HEK293 (cell line): ENCODE results near the gene DUSP15.

Experiments
- SP2 ChIP-seq: fragments of 450-650 bp; formaldehyde crosslinking; IDR thresholded peaks from 2 replicates; pipeline ENCODE4 v1.5.1; 2016; ENCODE audit warnings: missing biosample characterization, missing genetic modification characterization
- ZBTB20 ChIP-seq: fragments of 450-650 bp; formaldehyde crosslinking; IDR thresholded peaks from 2 replicates; pipeline ENCODE4 v1.5.1; 2016; ENCODE audit warnings: missing biosample characterization, missing genetic modification characterization
- ZBTB8A ChIP-seq: fragments of 450-650 bp; formaldehyde crosslinking; IDR thresholded peaks from 2 replicates; pipeline ENCODE4 v1.5.1; 2016; ENCODE audit warnings: missing biosample characterization, missing genetic modification characterization
- ZNF404 ChIP-seq: fragments of 450-650 bp; formaldehyde crosslinking; IDR thresholded peaks from 2 replicates; pipeline ENCODE4 v1.5.1; 2017; ENCODE audit warnings: missing biosample characterization, missing genetic modification characterization
- TF ChIP-seq, protein P1 (sequence below): fragments of 450-650 bp; formaldehyde crosslinking; IDR thresholded peaks from 2 replicates; pipeline ENCODE4 v1.5.1; 2016; ENCODE audit warnings: missing biosample characterization, missing genetic modification characterization
- TF ChIP-seq, protein P2 (sequence below): fragments of 450-650 bp; formaldehyde crosslinking; IDR thresholded peaks from 2 replicates; pipeline ENCODE4 v1.5.1; 2016; ENCODE audit warnings: missing biosample characterization, missing genetic modification characterization, low read depth

DNA sequence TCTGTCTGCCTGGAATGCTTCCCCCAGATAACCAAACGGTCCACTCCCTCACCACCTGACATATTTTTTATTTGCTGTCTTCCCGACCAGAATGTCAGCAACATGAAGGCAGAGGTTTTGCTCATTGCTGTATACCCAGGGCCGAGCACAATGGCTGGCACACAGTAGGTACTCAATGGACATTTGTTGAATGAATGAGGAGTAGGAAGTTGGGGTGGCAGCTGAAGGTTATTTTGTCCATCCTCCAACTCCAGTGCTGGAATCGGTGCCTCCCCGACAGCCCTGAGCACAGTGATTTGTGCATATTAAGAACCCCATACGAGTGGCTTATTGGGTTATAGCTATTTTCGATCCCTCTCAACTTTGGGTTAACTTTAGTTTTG, 10.3 kb downstream of the DUSP15 start:
- TF ChIP-seq ZBTB8A (tag by site-specific recombination) (no peak), SP2 (no peak), ZBTB20 (no peak), ZNF404 (tag by site-specific recombination) (no peak)
- TF ChIP-seq, protein P1, sequence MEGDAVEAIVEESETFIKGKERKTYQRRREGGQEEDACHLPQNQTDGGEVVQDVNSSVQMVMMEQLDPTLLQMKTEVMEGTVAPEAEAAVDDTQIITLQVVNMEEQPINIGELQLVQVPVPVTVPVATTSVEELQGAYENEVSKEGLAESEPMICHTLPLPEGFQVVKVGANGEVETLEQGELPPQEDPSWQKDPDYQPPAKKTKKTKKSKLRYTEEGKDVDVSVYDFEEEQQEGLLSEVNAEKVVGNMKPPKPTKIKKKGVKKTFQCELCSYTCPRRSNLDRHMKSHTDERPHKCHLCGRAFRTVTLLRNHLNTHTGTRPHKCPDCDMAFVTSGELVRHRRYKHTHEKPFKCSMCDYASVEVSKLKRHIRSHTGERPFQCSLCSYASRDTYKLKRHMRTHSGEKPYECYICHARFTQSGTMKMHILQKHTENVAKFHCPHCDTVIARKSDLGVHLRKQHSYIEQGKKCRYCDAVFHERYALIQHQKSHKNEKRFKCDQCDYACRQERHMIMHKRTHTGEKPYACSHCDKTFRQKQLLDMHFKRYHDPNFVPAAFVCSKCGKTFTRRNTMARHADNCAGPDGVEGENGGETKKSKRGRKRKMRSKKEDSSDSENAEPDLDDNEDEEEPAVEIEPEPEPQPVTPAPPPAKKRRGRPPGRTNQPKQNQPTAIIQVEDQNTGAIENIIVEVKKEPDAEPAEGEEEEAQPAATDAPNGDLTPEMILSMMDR (tag by site-specific recombination) = no peak
- TF ChIP-seq, protein P2, sequence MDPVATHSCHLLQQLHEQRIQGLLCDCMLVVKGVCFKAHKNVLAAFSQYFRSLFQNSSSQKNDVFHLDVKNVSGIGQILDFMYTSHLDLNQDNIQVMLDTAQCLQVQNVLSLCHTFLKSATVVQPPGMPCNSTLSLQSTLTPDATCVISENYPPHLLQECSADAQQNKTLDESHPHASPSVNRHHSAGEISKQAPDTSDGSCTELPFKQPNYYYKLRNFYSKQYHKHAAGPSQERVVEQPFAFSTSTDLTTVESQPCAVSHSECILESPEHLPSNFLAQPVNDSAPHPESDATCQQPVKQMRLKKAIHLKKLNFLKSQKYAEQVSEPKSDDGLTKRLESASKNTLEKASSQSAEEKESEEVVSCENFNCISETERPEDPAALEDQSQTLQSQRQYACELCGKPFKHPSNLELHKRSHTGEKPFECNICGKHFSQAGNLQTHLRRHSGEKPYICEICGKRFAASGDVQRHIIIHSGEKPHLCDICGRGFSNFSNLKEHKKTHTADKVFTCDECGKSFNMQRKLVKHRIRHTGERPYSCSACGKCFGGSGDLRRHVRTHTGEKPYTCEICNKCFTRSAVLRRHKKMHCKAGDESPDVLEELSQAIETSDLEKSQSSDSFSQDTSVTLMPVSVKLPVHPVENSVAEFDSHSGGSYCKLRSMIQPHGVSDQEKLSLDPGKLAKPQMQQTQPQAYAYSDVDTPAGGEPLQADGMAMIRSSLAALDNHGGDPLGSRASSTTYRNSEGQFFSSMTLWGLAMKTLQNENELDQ = no peak
